ENCODE measurements around the gene ADRA2B.

ADRA2B gene

DNA sequence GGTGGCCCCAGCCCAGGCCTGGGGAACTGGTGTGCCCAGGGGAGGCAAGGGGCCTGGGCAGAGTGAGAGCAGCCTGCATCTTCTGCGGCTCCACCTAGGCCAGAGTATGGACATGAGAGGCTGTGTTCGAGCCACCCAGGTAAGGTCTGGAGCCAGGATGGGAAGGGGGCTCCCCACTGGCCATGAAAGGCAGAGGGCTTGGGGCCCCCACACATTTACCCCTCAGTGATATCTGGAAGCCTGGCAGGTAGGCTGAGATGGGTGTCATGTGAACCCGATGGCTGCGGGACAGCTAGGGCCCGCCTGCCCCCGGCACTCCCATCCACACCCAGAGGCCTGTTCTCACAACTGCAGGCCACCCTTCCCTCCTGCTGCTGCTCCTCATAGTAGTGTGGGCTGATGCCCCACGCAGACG, 13.2 kb downstream of the ADRA2B start:
- no peak for DNase-seq

DNA sequence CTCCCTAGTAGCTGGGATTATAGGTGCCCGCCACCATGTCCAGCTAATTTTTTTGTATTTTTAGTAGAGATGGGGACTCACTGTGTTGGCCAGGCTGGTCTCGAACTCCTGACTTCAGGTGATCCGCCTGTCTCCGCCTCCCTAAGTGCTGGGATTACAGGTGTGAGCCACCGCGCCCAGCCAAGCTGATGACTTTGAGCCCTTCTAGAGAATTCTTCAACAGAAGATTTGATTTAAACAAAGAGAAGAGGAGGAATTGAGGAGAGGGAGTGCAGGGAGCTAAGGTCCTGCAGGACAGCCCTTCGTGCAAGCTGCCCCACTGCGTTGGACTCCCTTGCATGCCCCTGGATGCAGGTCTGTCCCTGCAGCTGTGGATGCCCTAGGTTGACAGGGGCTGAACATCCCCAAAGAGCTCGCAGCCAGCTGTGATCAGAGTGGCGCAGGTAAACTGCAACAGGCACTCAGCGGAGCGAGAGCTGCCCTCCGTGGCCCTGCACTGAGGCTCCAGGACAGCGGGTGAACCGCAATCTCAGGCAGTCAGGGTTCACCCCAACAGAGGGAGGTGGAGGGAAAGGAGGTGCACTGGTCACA, 13.7 kb downstream of the ADRA2B start:
- no peak for DNase-seq

- no peak for DNase-seq
Observed at GRCh38 chr2:96100893-96101304, 15.5 kb downstream of the ADRA2B start.

GRCh38 chr2:96099861-96100798, 16.2 kb downstream of the ADRA2B start:
- no peak for DNase-seq

GRCh38 chr2:96098900-96099590, 17.3 kb downstream of the ADRA2B start:
- DNase-seq, result no peak

DNA sequence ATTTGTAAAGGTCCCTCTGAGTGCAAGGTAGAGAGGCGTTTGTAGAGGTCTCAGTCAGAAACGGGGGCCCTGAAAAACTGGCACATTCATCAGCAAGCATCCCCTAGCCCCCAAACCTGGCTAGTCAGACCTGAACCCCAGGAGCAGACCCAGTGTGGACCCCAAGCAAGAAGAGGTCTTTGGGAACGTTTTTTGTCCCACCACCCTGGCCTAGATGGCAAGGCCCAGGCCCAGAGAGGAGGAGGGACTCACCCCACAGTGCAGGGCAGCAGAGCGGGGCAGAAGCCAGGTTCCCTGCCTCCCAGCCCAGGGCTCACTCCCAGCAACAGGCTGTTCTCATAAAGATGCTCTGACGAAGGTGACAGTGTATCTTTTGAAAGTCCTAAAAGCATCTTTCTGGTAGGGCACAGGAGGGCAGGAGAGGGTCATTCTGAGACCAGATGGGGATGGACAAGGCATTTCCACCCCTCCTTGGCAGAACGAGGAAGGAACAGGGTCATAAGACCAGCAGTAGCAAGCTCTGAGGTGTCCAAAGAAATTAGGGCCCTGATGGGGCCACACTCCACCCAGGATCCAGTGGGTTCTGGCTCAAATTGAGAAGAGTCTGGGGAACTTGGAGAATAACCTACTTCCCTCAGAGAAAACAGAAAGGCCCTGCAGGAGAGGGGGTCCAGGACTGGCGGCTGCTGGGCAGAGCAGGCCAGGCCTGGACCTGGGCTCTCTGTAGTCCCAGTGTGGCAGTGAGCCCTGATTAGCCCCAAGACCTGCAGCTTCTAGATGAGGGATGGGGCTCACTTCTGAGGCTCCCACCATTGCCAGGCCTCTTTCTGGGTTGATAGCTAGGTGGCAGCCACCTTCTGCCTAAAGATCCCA, 18.2 kb downstream of the ADRA2B start:
- DNase-seq, result no peak

DNA sequence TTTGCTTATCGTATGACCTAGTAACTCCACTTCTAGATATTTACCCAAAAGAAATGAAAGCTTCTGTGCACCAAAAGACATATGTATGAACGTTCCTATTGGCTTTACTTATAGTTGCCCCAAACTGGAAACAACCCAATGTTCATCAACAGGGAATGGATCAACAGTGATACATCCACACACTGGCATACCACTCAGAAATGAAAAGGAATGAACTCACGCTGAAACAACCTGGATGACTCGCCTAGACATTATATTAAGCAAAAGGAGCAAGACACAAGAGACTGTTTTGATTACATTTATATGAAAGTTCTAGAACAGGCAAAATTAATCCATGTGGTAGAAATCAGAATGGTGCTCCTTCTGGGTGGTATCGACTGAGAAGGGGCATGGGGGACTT, 18.9 kb downstream of the ADRA2B start:
- DNase-seq, result no peak

- no peak for DNase-seq
Observed at GRCh38 chr2:96095116-96095636, 21.2 kb downstream of the ADRA2B start.

DNA sequence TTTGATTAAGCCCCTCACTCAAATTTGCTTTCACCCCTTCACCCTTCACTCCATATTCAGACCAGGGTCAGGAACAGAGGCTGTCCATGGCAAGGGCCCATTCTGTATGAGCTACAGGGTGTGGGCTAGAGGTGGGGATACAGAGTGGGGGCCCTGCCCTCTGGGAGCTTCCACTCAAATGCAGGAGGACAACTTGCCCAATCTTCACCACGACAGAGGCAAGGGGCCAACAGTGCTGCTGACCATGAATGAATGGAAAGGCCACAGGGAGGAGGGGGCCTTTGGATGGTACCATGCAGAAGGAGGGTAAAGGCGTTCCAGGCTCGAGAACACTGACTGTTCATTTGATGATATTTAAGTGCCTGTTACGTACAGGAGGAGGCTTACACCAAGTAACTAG, 22.8 kb downstream of the ADRA2B start:
- no peak for DNase-seq

- no peak for DNase-seq
Observed at GRCh38 chr2:96092951-96093350, 23.4 kb downstream of the ADRA2B start.

- DNase-seq, result no peak
Observed at GRCh38 chr2:96092573-96092877, 23.8 kb downstream of the ADRA2B start.

- DNase-seq, result no peak
Observed at GRCh38 chr2:96091711-96092572, 24.4 kb downstream of the ADRA2B start.

DNA sequence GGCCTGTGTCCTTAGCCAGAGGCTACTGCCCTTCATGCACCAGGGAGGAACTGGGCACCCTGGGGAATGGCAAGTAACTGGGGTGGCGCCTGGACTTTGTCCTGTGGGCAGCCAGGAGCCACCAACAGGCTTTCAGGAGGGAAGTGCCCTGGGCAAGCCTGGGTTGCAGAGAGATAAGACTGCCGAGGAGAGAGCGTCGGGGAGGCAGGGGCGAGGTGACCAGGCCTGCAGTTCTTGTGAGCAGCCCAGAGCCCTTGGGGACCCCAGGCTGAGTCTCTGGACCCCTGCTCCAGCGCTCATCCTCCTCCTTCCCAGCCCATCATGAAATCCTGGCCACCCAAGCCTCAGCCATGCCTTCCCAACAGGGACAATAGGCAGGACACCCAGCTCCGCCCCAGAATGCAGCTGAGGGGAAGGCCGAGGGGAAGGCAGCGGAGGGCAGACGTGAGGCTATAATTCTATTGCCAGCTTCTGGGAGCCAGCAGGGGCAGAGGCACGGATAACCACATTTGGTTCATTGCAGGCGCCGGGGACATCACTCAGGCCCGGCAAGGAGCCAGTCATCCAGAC, 25.1 kb downstream of the ADRA2B start:
- no peak for DNase-seq

- DNase-seq, result no peak
Observed at GRCh38 chr2:96090196-96090926, 26.0 kb downstream of the ADRA2B start.

DNA sequence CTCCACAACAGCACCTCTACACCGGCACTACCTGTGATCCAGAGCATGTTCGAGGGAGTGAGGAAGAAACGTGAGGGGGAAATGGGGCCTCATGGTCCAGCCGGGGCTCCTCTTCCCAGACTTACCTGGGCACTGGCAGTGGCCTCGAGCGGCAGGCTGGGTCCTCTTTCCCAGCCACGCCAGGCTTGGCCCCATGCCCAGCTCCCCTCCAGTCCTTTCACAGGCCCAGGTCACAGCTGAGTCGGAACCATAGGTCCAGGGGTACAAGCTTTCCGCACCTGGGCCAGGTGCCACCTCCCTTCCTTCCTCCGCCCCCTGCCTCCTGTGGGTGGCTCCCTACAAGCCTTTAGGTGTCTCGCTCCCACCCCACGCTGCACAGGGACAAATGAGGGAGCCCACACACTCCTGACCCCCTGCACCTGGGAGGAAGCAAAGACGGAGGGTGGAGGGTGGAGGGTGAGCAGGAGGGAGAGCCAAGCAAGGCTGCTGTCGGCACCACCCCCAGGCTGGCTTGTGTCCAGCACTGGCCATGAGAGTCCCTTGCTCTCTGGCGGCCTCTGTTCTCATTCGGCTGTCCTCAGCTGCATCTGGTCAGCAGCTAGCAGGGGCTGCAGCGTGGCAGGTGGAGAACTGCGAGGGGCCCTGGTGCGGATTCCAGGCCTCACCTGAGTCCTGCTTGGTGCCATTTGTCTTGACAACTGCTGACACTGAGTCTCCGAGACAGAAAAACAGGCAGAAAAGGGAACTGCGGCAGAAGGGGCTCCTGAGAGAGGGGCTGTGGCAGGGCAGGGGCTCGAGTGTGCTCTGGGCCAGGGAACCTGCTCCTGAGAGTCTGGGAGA, 26.8 kb downstream of the ADRA2B start:
- no peak for DNase-seq

DNA sequence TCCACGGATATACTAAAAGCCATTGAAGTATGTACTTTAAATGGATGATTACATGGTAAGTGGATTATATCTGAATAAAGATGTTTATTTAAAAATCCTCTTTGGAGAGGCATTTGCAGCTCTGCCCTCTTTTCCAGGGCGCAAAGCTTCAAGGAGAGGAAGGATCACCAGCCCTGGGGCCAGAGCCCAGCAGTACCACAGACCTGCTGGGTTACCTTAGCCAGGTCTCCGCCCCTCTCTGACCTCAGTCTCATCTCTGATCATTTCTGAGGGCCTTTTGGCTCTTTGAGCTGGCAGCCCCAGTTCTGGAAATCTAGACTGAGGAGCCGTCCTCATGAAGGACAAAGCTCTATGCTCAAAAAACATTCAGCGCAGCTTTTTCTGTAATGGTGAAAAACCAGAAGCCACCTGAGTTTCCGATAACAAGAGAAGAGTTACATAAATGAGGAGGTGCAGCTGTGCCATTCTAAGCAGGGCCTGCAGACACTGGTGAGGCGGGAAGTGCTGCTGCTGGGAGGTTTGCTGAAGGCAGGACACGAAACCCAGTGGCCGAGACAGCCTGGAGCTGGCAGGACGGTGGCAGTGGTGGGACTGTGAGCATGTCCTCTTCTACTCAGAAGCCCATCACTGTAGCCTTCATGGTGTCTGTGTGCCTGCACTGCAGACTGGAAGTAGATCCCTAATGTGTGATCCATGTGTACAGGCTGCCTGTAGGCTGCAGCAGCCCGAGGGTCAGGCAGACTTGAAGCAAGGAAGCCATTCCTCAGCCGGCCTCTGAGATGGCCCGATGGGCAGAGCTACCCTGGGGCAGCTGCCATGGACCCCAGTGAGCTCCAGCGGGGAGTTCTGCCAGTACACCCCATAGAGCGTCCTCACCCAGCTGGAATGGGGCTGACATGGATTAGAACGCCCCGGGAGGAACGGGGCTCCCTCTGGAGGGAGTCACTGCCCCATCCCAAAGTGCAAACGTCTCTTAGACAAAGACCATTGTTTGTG, 27.7 kb downstream of the ADRA2B start:
- no peak for DNase-seq

GRCh38 chr2:96087130-96087529, 29.2 kb downstream of the ADRA2B start:
- no peak for DNase-seq

Data from CD4-positive, alpha-beta T cell treated with Interleukin-21 for 1 hour (primary cell).